Measurements from ENCODE around the gene DGCR6L.
"Not testable (repeated sequence)": the region's sequence is repeated elsewhere in the genome, so short reads cannot be mapped to it uniquely, and the experiment has no call there.

Gene DGCR6L

GRCh38 chr22:20281891-20282290, 38.0 kb downstream of the DGCR6L start:
- no peaks in the 10 kb centered on the region for H3K36me3 Mint-ChIP-seq (ENCODE audit: low read depth)
- no peak overlapping the region for H3K27ac Mint-ChIP-seq
- no peaks in the 10 kb centered on the region for H3K27me3 Mint-ChIP-seq (ENCODE audit: low read depth)
- no peaks in the 10 kb centered on the region for H3K4me1 Mint-ChIP-seq (ENCODE audit: low read depth)
- no peaks in the 10 kb centered on the region for H3K9me3 Mint-ChIP-seq
- no peak overlapping the region for H3K4me3 Mint-ChIP-seq

GRCh38 chr22:20281473-20281872, 38.4 kb downstream of the DGCR6L start:
- not testable (repeated sequence) for H3K27me3 Mint-ChIP-seq (ENCODE audit: low read depth); H3K4me1 Mint-ChIP-seq (ENCODE audit: low read depth); H3K36me3 Mint-ChIP-seq (ENCODE audit: low read depth); H3K9me3 Mint-ChIP-seq; H3K4me3 Mint-ChIP-seq; H3K27ac Mint-ChIP-seq

DNA sequence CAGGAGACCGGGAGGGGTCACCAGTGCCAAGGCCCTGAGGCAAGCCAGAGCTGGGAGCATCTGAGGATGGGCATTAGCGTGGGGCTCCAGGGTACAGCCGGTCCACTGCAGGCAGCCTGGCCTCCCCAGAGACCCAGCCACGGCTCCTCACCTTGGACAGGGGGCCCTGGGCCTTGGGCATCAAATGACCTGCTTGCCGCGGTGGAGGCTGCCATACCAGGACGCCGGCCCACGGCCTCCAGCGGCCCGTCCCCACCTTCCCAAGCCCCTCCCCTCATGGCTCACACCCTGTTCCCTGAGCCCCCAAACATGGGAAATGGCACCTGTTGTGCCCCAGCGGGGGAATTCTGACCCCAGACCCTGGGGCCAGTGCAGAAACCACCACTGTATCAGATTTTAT, 39.0 kb downstream of the DGCR6L start:
- no peaks in the 10 kb centered on the region for H3K36me3 Mint-ChIP-seq (ENCODE audit: low read depth)
- no peaks in the 10 kb centered on the region for H3K9me3 Mint-ChIP-seq
- H3K4me1 Mint-ChIP-seq (ENCODE audit: low read depth): no peaks in the 10 kb centered on the region
- H3K27me3 Mint-ChIP-seq (ENCODE audit: low read depth): no peaks in the 10 kb centered on the region
- no peak overlapping the region for H3K4me3 Mint-ChIP-seq
- no peak overlapping the region for H3K27ac Mint-ChIP-seq

- not testable (repeated sequence) for H3K27ac Mint-ChIP-seq; H3K36me3 Mint-ChIP-seq (ENCODE audit: low read depth); H3K4me3 Mint-ChIP-seq; H3K4me1 Mint-ChIP-seq (ENCODE audit: low read depth); H3K27me3 Mint-ChIP-seq (ENCODE audit: low read depth); H3K9me3 Mint-ChIP-seq
Measured at GRCh38 chr22:20280163-20280562, 39.7 kb downstream of the DGCR6L start.

DNA sequence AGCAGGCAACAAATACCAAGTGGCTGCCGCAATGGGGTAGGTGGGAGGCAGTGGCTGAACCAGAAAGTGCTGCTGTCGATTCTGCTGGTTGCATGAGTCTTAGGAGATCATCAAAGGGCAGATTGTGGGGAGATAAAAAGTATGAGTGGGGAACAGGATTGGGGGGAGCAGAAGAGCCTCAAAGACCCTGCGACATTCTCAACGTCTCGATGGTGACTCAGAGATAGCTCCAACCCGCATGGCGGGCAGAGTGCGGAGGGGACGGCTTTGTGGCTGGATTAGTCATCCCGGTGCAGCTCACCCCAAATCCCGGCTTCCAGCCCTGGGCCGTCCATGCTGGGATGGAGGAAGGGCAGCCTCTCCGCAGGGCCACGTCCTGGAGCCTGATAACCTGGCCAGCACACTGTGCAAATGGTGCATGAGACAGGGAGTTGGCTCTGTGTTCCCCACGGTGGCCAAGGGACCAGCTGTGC, 40.2 kb downstream of the DGCR6L start:
- Mint-ChIP-seq H3K27ac (no peak overlapping the region), H3K9me3 (no peaks in the 10 kb centered on the region), H3K36me3 (ENCODE audit: low read depth) (no peaks in the 10 kb centered on the region), H3K27me3 (ENCODE audit: low read depth) (no peaks in the 10 kb centered on the region), H3K4me1 (ENCODE audit: low read depth) (no peaks in the 10 kb centered on the region), H3K4me3 (no peak overlapping the region)

- not testable (repeated sequence) for H3K36me3 Mint-ChIP-seq (ENCODE audit: low read depth); H3K27me3 Mint-ChIP-seq (ENCODE audit: low read depth); H3K27ac Mint-ChIP-seq; H3K4me1 Mint-ChIP-seq (ENCODE audit: low read depth); H3K9me3 Mint-ChIP-seq; H3K4me3 Mint-ChIP-seq
Measured at GRCh38 chr22:20278726-20279490, 41.0 kb downstream of the DGCR6L start.

DNA sequence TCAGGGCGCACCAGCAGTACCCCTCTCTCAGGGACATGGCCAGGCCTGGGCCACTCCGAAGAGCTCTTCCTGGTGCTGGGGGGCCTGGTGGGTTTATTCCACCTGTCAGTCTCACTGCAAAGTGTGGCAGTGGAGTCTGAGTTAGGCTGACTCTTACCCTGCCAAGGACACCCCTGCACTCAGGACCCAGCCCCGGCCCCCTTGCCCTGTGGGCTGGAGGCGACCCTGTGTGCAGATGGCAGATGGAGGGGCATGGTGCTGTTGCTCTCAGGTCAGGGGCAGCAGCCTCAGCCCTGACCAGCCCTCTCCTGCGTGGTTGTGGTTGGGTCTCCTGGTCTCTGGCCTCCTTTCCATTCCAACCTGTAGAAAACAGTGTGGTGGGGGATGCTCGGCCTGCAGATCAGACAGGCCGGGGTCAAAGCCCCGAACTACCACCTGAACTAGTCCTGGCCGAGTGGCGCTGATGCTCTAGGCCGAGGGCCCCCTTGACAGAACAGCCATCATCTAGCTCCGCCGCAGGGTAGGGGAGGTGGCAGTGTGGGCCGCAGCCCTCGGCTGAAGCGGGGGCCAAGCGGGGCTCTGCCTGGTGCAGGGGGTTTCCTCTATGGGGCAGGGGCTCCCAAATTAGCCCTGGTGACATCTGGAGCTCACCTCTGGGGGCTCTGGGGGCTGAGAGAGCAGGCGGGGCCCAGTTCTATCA, 41.8 kb downstream of the DGCR6L start:
- not testable (repeated sequence) for H3K4me1 Mint-ChIP-seq (ENCODE audit: low read depth); H3K27me3 Mint-ChIP-seq (ENCODE audit: low read depth)

GRCh38 chr22:20276468-20276867, 43.4 kb downstream of the DGCR6L start:
- H3K9me3 Mint-ChIP-seq: no peaks in the 10 kb centered on the region
- no peak overlapping the region for H3K27ac Mint-ChIP-seq
- no peaks in the 10 kb centered on the region for H3K27me3 Mint-ChIP-seq (ENCODE audit: low read depth)
- H3K36me3 Mint-ChIP-seq (ENCODE audit: low read depth): no peaks in the 10 kb centered on the region
- no peak overlapping the region for H3K4me3 Mint-ChIP-seq
- no peaks in the 10 kb centered on the region for H3K4me1 Mint-ChIP-seq (ENCODE audit: low read depth)

More for the DNA sequence above, 41.8 kb downstream of the DGCR6L start:
- not testable (repeated sequence) for H3K4me3 Mint-ChIP-seq; H3K9me3 Mint-ChIP-seq; H3K36me3 Mint-ChIP-seq (ENCODE audit: low read depth); H3K27ac Mint-ChIP-seq

GRCh38 chr22:20275836-20276235, 44.0 kb downstream of the DGCR6L start:
- Mint-ChIP-seq H3K27ac (no peak overlapping the region), H3K9me3 (no peaks in the 10 kb centered on the region), H3K4me3 (no peak overlapping the region), H3K27me3 (ENCODE audit: low read depth) (no peaks in the 10 kb centered on the region), H3K36me3 (ENCODE audit: low read depth) (no peaks in the 10 kb centered on the region), H3K4me1 (ENCODE audit: low read depth) (no peaks in the 10 kb centered on the region)

DNA sequence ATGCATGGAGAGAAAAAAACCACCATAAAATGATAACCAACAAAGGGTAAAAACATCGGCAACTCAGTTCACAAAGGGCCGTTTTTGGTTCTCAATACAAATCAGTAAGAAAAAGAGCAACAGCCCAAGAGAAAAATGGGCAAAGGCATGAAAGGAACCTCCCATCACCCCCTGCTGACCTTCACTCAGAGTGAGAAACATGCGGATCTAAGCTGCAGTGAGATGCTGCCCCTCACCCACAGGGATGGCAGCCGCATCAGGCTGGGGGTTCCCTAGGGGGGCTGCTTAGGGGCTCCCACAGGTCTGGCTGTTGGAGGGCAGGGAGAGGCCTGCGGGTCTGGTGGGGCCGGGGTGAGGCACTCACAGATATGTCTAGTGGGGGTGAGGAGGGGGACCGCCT, 44.5 kb downstream of the DGCR6L start:
- H3K9me3 Mint-ChIP-seq; H3K36me3 Mint-ChIP-seq (ENCODE audit: low read depth); H3K27me3 Mint-ChIP-seq (ENCODE audit: low read depth); H3K4me3 Mint-ChIP-seq; H3K27ac Mint-ChIP-seq; H3K4me1 Mint-ChIP-seq (ENCODE audit: low read depth): not testable (repeated sequence)

GRCh38 chr22:20274374-20274773, 45.5 kb downstream of the DGCR6L start:
- not testable (repeated sequence) for H3K4me3 Mint-ChIP-seq; H3K27me3 Mint-ChIP-seq (ENCODE audit: low read depth); H3K36me3 Mint-ChIP-seq (ENCODE audit: low read depth); H3K4me1 Mint-ChIP-seq (ENCODE audit: low read depth); H3K27ac Mint-ChIP-seq; H3K9me3 Mint-ChIP-seq

GRCh38 chr22:20273758-20274181, 46.1 kb downstream of the DGCR6L start:
- Mint-ChIP-seq H3K9me3 (no peaks in the 10 kb centered on the region), H3K27ac (no peak overlapping the region), H3K27me3 (ENCODE audit: low read depth) (peaks cover 2% of the 10 kb centered on the region), H3K4me3 (no peak overlapping the region), H3K36me3 (ENCODE audit: low read depth) (no peaks in the 10 kb centered on the region), H3K4me1 (ENCODE audit: low read depth) (no peaks in the 10 kb centered on the region)

- no peak overlapping the region for H3K27ac Mint-ChIP-seq
- H3K4me3 Mint-ChIP-seq: no peak overlapping the region
- H3K4me1 Mint-ChIP-seq (ENCODE audit: low read depth): no peaks in the 10 kb centered on the region
- H3K27me3 Mint-ChIP-seq (ENCODE audit: low read depth): peaks cover 4% of the 10 kb centered on the region
- H3K36me3 Mint-ChIP-seq (ENCODE audit: low read depth): no peaks in the 10 kb centered on the region
- no peaks in the 10 kb centered on the region for H3K9me3 Mint-ChIP-seq
Measured at GRCh38 chr22:20272700-20273099, 47.2 kb downstream of the DGCR6L start.

GRCh38 chr22:20272174-20272573, 47.7 kb downstream of the DGCR6L start:
- H3K36me3 Mint-ChIP-seq (ENCODE audit: low read depth): no peaks in the 10 kb centered on the region
- peaks cover 4% of the 10 kb centered on the region for H3K27me3 Mint-ChIP-seq (ENCODE audit: low read depth)
- H3K4me1 Mint-ChIP-seq (ENCODE audit: low read depth): no peaks in the 10 kb centered on the region
- no peak overlapping the region for H3K27ac Mint-ChIP-seq
- H3K9me3 Mint-ChIP-seq: no peaks in the 10 kb centered on the region
- no peak overlapping the region for H3K4me3 Mint-ChIP-seq

Data from T-helper 1 cell treated with Interleukin-12 subunit alpha and Interleukin-12 subunit beta and Interleukin-4 antibody, amounts not matched to agents 30 μg/mL and 1 μg/mL, for 36 hours (primary cell).